HG02610 (cell line): ENCODE results near the gene AGMO.

ENCODE experiments used
- ATAC-seq: cut with Tn5 transposase; IDR thresholded peaks from one replicate; pipeline ENCODE4 v1.9.1; 2021; ENCODE audit warnings: mild to moderate bottlenecking, moderate library complexity; ENCODE audit not compliant: unreplicated experiment

Gene AGMO

GRCh38 chr7:15561835-15562234, at the start of gene AGMO:
AGMO (minus strand) TSS chr7:15562015.
- no peak for ATAC-seq

- no peak for ATAC-seq
These were observed 48.7 kb upstream of the AGMO start for GRCh38 chr7:15610503-15610902.

GRCh38 chr7:15609287-15609686, 47.5 kb upstream of the AGMO start:
- no peak for ATAC-seq

GRCh38 chr7:15607529-15608210, 45.9 kb upstream of the AGMO start:
- ATAC-seq = no peak

GRCh38 chr7:15606561-15606960, 44.7 kb upstream of the AGMO start:
- no peak for ATAC-seq

- no peak for ATAC-seq
These were observed 42.4 kb upstream of the AGMO start for GRCh38 chr7:15604166-15604565.

- ATAC-seq = no peak
These were observed 41.3 kb upstream of the AGMO start for GRCh38 chr7:15603124-15603523.

GRCh38 chr7:15602236-15602635, 40.4 kb upstream of the AGMO start:
- no peak for ATAC-seq

GRCh38 chr7:15601175-15601574, 39.4 kb upstream of the AGMO start:
- no peak for ATAC-seq

- no peak for ATAC-seq
These were observed 38.5 kb upstream of the AGMO start for GRCh38 chr7:15600298-15600697.

- ATAC-seq = no peak
These were observed 32.6 kb upstream of the AGMO start for GRCh38 chr7:15594461-15594860.

GRCh38 chr7:15593382-15593781, 31.6 kb upstream of the AGMO start:
- ATAC-seq = no peak

GRCh38 chr7:15586266-15586665, 24.5 kb upstream of the AGMO start:
- ATAC-seq = no peak

GRCh38 chr7:15584575-15584974, 22.8 kb upstream of the AGMO start:
- no peak for ATAC-seq

GRCh38 chr7:15582773-15583172, 21.0 kb upstream of the AGMO start:
- no peak for ATAC-seq

GRCh38 chr7:15581352-15581951, 19.6 kb upstream of the AGMO start:
- no peak for ATAC-seq

- no peak for ATAC-seq
These were observed 19.0 kb upstream of the AGMO start for GRCh38 chr7:15580604-15581351.

GRCh38 chr7:15577600-15577999, 15.8 kb upstream of the AGMO start:
- ATAC-seq = no peak

- ATAC-seq = no peak
These were observed 9.6 kb upstream of the AGMO start for GRCh38 chr7:15571301-15571878.

GRCh38 chr7:15567652-15568051, 5.8 kb upstream of the AGMO start:
- no peak for ATAC-seq

- ATAC-seq = no peak
These were observed 5.2 kb upstream of the AGMO start for GRCh38 chr7:15567036-15567435.

GRCh38 chr7:15566476-15566875, 4.7 kb upstream of the AGMO start:
- no peak for ATAC-seq
